Left lung (tissue), 10 donors: Measurements from ENCODE around the gene ANK2. TPM values are rescaled to one million over a fixed set of nuclear protein-coding genes. Genes with fewer than 3 reads are reported as not detected.

Source experiments
- ATAC-seq: fragments of 200-7000 bp; cut with Tn5 transposase; one replicate; pipeline ENCODE4 v1.9.1; 2020; ENCODE audit warnings: moderate library complexity
- DNase-seq, 4 donors: peaks; one replicate each; pipeline ENCODE4 v3.0.0-alpha.2; 2013 to 2020
- H3K27ac ChIP-seq, 2 donors: fragments of 200-600 bp; sonication (generic) in 1 of 2; one replicate each; pipeline versions ENCODE4 v1.5.0 to v1.8.0; 2020 to 2021
- H3K27me3 ChIP-seq, 2 donors: fragments of 200-600 bp; sonication (generic) in 1 of 2; one replicate each; pipeline versions ENCODE4 v1.5.0 to v1.8.0; 2020 to 2021
- H3K36me3 ChIP-seq, 2 donors: fragments of 200-600 bp; sonication (generic) in 1 of 2; one replicate each; pipeline versions ENCODE4 v1.5.0 to v1.8.0; 2020 to 2021
- H3K4me1 ChIP-seq, 2 donors: fragments of 200-600 bp; one replicate each; pipeline ENCODE4 v1.8.0; 2021
- H3K4me3 ChIP-seq, 2 donors: fragments of 200-600 bp; sonication (generic) in 1 of 2; one replicate each; pipeline versions ENCODE4 v1.5.0 to v1.8.0; 2020 to 2021; ENCODE audit warnings: mild to moderate bottlenecking in 1 of 2
- H3K9me3 ChIP-seq, 2 donors: fragments of 200-600 bp; sonication (generic) in 1 of 2; one replicate each; pipeline versions ENCODE4 v1.5.0 to v1.8.0; 2020 to 2021
- CTCF ChIP-seq, 2 donors: fragments of 200-600 bp; sonication (generic) in 1 of 2; IDR thresholded peaks; one replicate each; pipeline versions ENCODE4 v1.5.0 to v1.8.0; 2021; ENCODE audit warnings: antibody characterized with exemption in 2 of 2
- intact Hi-C, 2 donors: fragments of 100-400 bp; cut with DNase I; formaldehyde crosslinking; loops; one replicate each; pipeline versions ENCODE4 v1.11.2 to v1.14.2; 2022
- polyA plus RNA-seq, 6 donors: library from polyadenylated mRNA; unstranded; fragments of 120-200 nt; gene quantifications; one replicate each; pipeline ENCODE4 v1.2.1, GENCODE V29; 2013; ENCODE audit not compliant: insufficient read length in 6 of 6
- total RNA-seq, 2 donors: library from RNA; stranded (reverse); fragmentation: NEBNext Ultra II Directional; extraction: Animal tissue kit (Norgen Biotek cat#: 25700); gene quantifications; one replicate each; pipeline ENCODE4 v1.2.1, GENCODE V29; 2021
- donor health status: DM: no; HTN: yes; CAD: no.
- donor health status: DM: no; HTN: no; CAD: no.

ANK2 gene
- total and polyA plus RNA-seq, 8 donors = 18.2 to 33.2 (median 28.8) TPM

- H3K9me3 ChIP-seq = no peaks in the 10 kb centered on the region
- ATAC-seq (no peak), DNase-seq (no peak)
- no peaks in the 10 kb centered on the region for H3K27me3 ChIP-seq
- no peak for TF ChIP-seq CTCF (IDR thresholded peaks at IDR 0.05)
- intact Hi-C loops = no loop called here
- H3K4me1 ChIP-seq = no peaks in the 10 kb centered on the region
- H3K36me3 ChIP-seq = no peaks in the 10 kb centered on the region
- no peak overlapping the region for H3K27ac ChIP-seq
- no peak overlapping the region for H3K4me3 ChIP-seq
Observed at GRCh38 chr4:113090954-113091353, 41.5 kb downstream of the ANK2 start.

GRCh38 chr4:113094331-113094730 lies 44.9 kb downstream of the ANK2 start:
- H3K27ac ChIP-seq = no peak overlapping the region
- H3K9me3 ChIP-seq = no peaks in the 10 kb centered on the region
- no peaks in the 10 kb centered on the region for H3K27me3 ChIP-seq
- no peaks in the 10 kb centered on the region for H3K4me1 ChIP-seq
- ATAC-seq (no peak), DNase-seq (no peak)
- H3K4me3 ChIP-seq = no peak overlapping the region
- intact Hi-C loops = no loop called here
- TF ChIP-seq CTCF (IDR thresholded peaks at IDR 0.05) = no peak
- no peaks in the 10 kb centered on the region for H3K36me3 ChIP-seq

- DNase-seq = no peak
- no peaks in the 10 kb centered on the region for H3K27me3 ChIP-seq
- H3K27ac ChIP-seq = no peak overlapping the region
- TF ChIP-seq CTCF (IDR thresholded peaks at IDR 0.05) = peak in 1 of 2 donors; percentile 36
- no peaks in the 10 kb centered on the region for H3K9me3 ChIP-seq
- intact Hi-C loops = no loop called here
- no peaks in the 10 kb centered on the region for H3K4me1 ChIP-seq
- H3K4me3 ChIP-seq = no peak overlapping the region
- ATAC-seq = no peak
- H3K36me3 ChIP-seq = no peaks in the 10 kb centered on the region
Observed at GRCh38 chr4:113094802-113095201, 45.3 kb downstream of the ANK2 start.

- TF ChIP-seq CTCF (IDR thresholded peaks at IDR 0.05) = no peak
- Histone ChIP-seq H3K4me3 (no peak overlapping the region), H3K27ac (no peak overlapping the region), H3K36me3 (no peaks in the 10 kb centered on the region), H3K9me3 (no peaks in the 10 kb centered on the region), H3K4me1 (no peaks in the 10 kb centered on the region), H3K27me3 (no peaks in the 10 kb centered on the region)
- ATAC-seq = no peak
- intact Hi-C loops = no loop called here
- DNase-seq = no peak
Observed at GRCh38 chr4:113101669-113102068, 52.2 kb downstream of the ANK2 start.

- H3K9me3 ChIP-seq = no peaks in the 10 kb centered on the region
- H3K4me3 ChIP-seq = no peak overlapping the region
- ATAC-seq (no peak), DNase-seq (no peak)
- H3K27me3 ChIP-seq = no peaks in the 10 kb centered on the region
- intact Hi-C loops = no loop called here
- H3K4me1 ChIP-seq = no peaks in the 10 kb centered on the region
- H3K27ac ChIP-seq = no peak overlapping the region
- no peaks in the 10 kb centered on the region for H3K36me3 ChIP-seq
- TF ChIP-seq CTCF (IDR thresholded peaks at IDR 0.05) = no peak
Observed at GRCh38 chr4:113103556-113103955, 54.1 kb downstream of the ANK2 start.
